Activated CD4-positive, alpha-beta T cell treated with anti-CD3 and anti-CD28 coated beads for 48 hours (primary cell): ENCODE results near the gene SLC15A5.

Experiments
- DNase-seq: peaks from one replicate; pipeline ENCODE4 v3.0.0-alpha.2; 2020

The SLC15A5 gene

GRCh38 chr12:16277585-16277984 lies at the start of gene SLC15A5:
Gene SLC15A5, minus strand, starts transcription at chr12:16277685. Its CDS starts 0 bp downstream, at chr12:16277685.
- DNase-seq: no peak

- no peak for DNase-seq
These were observed 47.9 kb upstream of the SLC15A5 start for GRCh38 chr12:16325426-16325825.

- DNase-seq: no peak
These were observed 47.3 kb upstream of the SLC15A5 start for GRCh38 chr12:16324772-16325171.

GRCh38 chr12:16324272-16324671 lies 46.8 kb upstream of the SLC15A5 start:
- DNase-seq: no peak

GRCh38 chr12:16323638-16324037 lies 46.2 kb upstream of the SLC15A5 start:
- no peak for DNase-seq

- no peak for DNase-seq
These were observed 45.5 kb upstream of the SLC15A5 start for GRCh38 chr12:16323010-16323409.

- no peak for DNase-seq
These were observed 33.4 kb upstream of the SLC15A5 start for GRCh38 chr12:16310934-16311333.

GRCh38 chr12:16307856-16308475 lies 30.5 kb upstream of the SLC15A5 start:
- no peak for DNase-seq

- no peak for DNase-seq
These were observed 26.5 kb upstream of the SLC15A5 start for GRCh38 chr12:16303939-16304338.

GRCh38 chr12:16300736-16301135 lies 23.3 kb upstream of the SLC15A5 start:
- no peak for DNase-seq

- no peak for DNase-seq
These were observed 22.6 kb upstream of the SLC15A5 start for GRCh38 chr12:16300122-16300521.

- no peak for DNase-seq
These were observed 21.9 kb upstream of the SLC15A5 start for GRCh38 chr12:16299403-16299802.

GRCh38 chr12:16297521-16297920 lies 20.0 kb upstream of the SLC15A5 start:
- DNase-seq: no peak

GRCh38 chr12:16294376-16294956 lies 17.0 kb upstream of the SLC15A5 start:
- no peak for DNase-seq

- no peak for DNase-seq
These were observed 13.5 kb upstream of the SLC15A5 start for GRCh38 chr12:16291032-16291431.

- DNase-seq: no peak
These were observed 8.1 kb upstream of the SLC15A5 start for GRCh38 chr12:16285586-16285985.

GRCh38 chr12:16282978-16283377 lies 5.5 kb upstream of the SLC15A5 start:
- DNase-seq: no peak

GRCh38 chr12:16282081-16282480 lies 4.6 kb upstream of the SLC15A5 start:
- DNase-seq: no peak

GRCh38 chr12:16281157-16281556 lies 3.7 kb upstream of the SLC15A5 start:
- DNase-seq: no peak

GRCh38 chr12:16272222-16272621 lies 5.3 kb downstream of the SLC15A5 start:
- DNase-seq: no peak

GRCh38 chr12:16271062-16271461 lies 6.4 kb downstream of the SLC15A5 start:
- no peak for DNase-seq

GRCh38 chr12:16269946-16270345 lies 7.5 kb downstream of the SLC15A5 start:
- no peak for DNase-seq

GRCh38 chr12:16266085-16266484 lies 11.4 kb downstream of the SLC15A5 start:
- no peak for DNase-seq

GRCh38 chr12:16261944-16262475 lies 15.5 kb downstream of the SLC15A5 start:
- no peak for DNase-seq

GRCh38 chr12:16260206-16260605 lies 17.3 kb downstream of the SLC15A5 start:
- no peak for DNase-seq
